GM19452 (cell line): ENCODE data around the gene YAP1.

Experiments used
- ATAC-seq: cut with Tn5 transposase; IDR thresholded peaks from one replicate; pipeline ENCODE4 v1.9.1; 2021; ENCODE audit not compliant: unreplicated experiment

YAP1 gene

DNA sequence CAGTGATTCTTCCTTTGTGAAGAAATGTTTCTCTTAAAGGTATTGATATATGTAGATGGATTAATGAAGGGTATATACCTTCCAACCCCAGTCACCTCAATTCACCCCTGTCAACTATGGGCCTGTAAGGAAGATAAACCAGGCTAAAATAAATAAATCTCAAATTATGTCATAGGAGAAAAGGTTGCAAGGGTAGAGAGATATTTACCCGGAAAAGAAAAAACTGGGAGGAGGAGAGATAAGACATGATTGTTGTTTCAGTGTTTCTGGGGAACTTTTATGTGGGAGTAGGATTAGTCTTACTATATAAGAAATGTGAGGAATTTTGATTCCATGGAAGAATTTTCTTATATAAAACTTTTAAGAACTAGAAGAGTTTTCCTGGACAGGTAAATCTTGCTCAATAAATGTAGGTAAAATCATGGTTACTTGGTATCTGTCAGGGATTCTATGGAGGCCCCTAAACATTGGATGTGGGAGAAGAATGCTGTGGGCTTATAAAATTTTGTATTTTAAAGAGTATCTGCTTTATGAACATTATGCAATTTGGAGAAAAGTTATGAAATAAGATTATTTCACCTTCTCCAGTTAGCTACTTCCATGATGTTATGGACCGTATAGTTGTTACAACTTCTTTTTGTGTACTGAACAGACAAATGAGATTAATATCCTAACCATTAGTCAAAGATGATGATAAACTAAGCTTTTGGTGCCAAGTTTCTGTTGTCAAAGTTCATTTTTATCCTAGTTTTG is 6.4 kb downstream of the YAP1 start:
- no peak for ATAC-seq

- no peak for ATAC-seq
Measured at GRCh38 chr11:102117472-102118113, 7.3 kb downstream of the YAP1 start.

- ATAC-seq: no peak
Measured at GRCh38 chr11:102118937-102119336, 8.7 kb downstream of the YAP1 start.

DNA sequence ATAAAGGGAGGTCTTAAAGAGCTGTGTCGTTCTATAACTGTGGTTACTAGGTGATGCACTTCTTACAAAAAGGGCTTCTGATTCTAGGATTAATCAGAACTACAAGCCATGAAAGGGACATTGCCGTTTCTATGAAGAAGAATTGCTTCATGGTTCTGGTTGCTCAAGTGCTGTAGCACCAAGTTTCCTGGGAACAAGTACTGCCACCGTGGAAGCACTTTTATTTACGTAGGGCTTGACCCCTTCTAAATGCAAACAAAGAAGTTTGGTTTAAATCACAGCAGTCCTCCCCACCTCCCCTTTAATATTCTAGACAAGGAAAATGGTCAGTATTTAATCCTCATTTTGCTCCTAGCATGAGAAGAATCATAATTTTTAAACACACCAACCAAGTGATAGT is 9.8 kb downstream of the YAP1 start:
- no peak for ATAC-seq

DNA sequence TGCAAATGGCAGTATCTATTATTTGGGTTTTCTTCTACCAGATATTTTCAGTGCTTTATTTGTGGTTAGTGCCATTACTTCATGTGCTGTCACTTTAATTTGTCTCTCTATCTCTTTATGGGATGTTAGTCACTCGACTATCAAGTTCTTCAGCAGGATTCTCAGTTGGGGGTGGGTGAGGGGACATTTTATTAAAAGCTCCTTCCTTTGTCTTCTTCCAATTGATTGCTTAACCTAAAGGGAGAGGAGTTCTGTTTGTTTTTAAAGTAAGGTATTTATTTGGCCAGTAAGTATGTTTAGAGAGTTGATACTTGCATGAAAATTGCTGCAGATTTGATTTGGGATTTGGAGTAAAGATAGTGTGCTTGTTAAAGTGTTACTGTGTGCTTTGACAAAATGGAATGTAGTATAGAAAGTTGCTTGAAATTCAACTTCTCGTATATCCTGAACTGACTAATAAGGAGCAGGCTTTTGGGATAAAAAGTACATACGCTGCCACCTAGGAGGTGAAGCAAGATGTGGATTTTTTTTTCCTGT is 10.3 kb downstream of the YAP1 start:
- ATAC-seq: no peak

DNA sequence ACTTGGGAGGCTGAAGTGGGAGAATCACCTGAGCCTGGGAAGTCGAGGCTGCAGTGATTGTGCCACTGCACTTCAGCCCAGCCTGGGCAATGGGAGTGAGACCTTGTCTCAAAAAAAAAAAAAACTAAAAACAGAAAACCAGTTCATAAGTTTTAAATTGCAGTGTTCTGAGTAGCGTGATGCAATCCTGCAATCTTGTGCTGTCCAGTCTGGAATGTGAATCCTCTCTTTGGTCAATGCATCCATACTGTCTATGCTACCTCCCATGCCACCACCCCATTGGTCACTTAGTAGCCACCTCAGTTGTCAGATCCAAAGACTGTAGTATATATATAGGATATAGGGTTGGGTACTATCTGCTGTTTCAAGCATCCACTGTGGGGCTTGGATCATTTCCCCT is 11.1 kb downstream of the YAP1 start:
- ATAC-seq: no peak

DNA sequence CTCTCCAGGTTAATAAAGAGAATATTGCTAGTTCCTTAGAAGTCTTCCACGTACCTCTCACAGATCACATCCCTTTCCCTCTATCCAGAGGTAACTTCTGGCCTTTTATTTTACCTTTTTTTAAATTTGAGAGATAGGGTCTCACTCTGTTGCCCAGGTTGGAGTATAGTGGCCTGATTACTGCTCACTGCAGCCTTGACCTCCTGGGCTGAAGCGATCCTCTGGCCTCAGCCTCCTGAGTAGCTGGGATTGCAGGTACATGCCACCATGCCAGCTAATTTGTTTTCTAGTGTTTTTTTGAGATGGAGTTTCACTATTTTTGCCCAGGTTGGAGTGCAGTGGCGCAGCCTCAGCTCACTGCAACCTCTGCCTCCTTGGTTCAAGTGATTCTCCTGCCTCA is 24.4 kb downstream of the YAP1 start:
- no peak for ATAC-seq

GRCh38 chr11:102135256-102135655 is 25.0 kb downstream of the YAP1 start:
- no peak for ATAC-seq

DNA sequence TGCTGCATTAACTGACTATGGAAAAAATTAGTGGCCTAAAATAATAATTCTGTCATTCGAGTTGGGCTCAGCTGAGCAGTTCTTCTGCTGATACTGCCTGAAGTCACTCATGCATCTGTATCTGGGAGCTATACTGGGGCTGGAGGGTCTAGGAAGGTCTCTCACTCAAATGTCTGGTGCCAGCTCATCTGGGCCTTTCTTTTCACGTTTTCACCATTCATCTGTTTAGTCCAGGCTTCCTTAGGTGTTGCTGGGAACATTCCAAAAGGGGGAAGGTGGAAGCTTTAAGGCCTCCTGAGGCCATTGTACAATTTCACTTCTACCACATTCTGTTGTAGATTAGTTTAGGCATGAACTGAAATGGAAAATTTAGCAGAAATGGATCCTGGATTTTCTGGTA is 28.0 kb downstream of the YAP1 start:
- ATAC-seq: no peak

- ATAC-seq: no peak
Measured at GRCh38 chr11:102138670-102139069, 28.4 kb downstream of the YAP1 start.

GRCh38 chr11:102139081-102139498 is 28.8 kb downstream of the YAP1 start:
- no peak for ATAC-seq

GRCh38 chr11:102142333-102142732 is 32.1 kb downstream of the YAP1 start:
- no peak for ATAC-seq

DNA sequence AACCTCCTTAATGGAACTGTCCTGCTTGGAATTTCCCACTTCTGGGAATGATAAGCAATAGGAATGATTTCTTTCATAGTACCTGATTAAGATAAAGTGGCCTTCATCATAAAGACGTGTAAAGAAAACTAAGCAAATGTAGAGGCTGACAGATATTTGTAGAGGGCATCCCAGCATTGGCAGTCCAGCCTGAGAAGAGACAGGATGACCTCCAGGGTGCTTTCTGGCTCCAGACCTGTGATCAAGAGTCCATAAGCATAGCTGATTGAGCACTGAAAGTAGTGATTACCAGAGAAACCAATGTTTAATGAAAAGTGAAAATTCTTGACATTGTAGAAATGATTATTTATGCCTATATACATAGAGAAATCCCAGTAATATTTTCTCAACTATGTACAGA is 33.6 kb downstream of the YAP1 start:
- no peak for ATAC-seq

- no peak for ATAC-seq
Measured at GRCh38 chr11:102144357-102145355, 34.4 kb downstream of the YAP1 start.

DNA sequence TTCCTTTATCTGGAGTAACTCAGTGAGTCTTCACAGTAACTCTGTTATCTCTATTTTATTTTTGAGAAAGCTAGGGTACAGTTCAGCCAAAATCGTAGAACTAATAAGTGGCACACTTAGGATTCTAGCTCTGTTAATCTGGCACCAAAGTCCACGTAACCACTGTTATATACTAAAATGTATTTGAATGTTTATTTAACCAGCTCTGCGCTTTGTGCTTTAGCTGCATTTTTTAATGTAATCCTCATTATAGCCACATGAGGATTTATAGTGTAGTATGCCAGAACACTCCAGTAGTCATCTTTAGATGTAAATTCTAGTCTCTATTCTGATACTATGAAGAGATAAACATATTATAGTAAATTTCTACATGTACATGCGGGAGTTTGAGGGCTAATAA is 36.8 kb downstream of the YAP1 start:
- ATAC-seq: no peak

GRCh38 chr11:102147632-102148031 is 37.4 kb downstream of the YAP1 start:
- no peak for ATAC-seq

- no peak for ATAC-seq
Measured at GRCh38 chr11:102148059-102148458, 37.8 kb downstream of the YAP1 start.

- ATAC-seq: no peak
Measured at GRCh38 chr11:102151784-102152525, 41.7 kb downstream of the YAP1 start.

- no peak for ATAC-seq
Measured at GRCh38 chr11:102153082-102153481, 42.8 kb downstream of the YAP1 start.

- ATAC-seq: no peak
Measured at GRCh38 chr11:102154806-102155205, 44.6 kb downstream of the YAP1 start.

- ATAC-seq: no peak
Measured at GRCh38 chr11:102155676-102156075, 45.4 kb downstream of the YAP1 start.
